ENCODE measurements around the gene IPPK. TPM values are rescaled to one million over a fixed set of nuclear protein-coding genes. Genes with fewer than 3 reads are reported as not detected.

The IPPK gene
- total and polyA plus RNA-seq, 2 donors (not counting 1 experiment from before 2014, with no cell fraction given): 6.8 to 8.7 TPM

DNA sequence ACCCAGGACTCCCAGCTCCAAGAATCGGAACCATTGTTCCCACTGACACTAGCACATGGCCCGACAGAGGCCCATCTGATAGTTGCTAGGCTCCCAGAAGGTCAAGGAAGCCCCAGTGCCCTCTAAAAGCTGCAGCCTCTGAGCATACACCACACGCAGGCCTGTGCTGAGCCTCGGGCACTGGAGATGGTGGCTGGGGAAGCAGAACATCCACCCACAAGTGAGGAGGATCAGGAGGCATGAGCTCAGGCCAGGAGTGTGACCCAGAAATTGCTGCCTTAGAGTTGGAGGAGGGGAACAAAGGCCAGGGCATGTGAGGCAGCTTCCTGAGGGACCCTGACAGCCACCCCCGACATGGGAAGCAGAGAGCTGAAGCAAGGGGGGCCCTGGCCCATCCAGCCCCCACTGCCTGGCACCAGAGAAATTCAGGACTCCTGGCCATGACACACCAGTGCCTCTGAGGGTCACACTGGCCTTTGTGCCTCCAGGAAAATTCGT is 21.4 kb downstream of the IPPK start:
- Histone ChIP-seq H3K4me3 (ENCODE audit: control extremely low read depth in 1 of 5, extremely low read depth in 1 of 5, insufficient read depth in 1 of 5, low read depth in 2 of 5, low read length in 4 of 5) (no peak overlapping the region), H3K79me2 (ENCODE audit: control insufficient read depth, insufficient read depth, low read length) (no peaks in the 10 kb centered on the region), H3K4me1 (ENCODE audit: control insufficient read depth in 2 of 2, insufficient read depth in 2 of 2, low read length in 2 of 2) (no peaks in the 10 kb centered on the region), H4K20me1 (ENCODE audit: control insufficient read depth, insufficient read depth, low read length, poor library complexity, severe bottlenecking) (no peaks in the 10 kb centered on the region), H3K9me3 (ENCODE audit: control extremely low read depth in 1 of 3, control insufficient read depth in 2 of 3, insufficient read depth in 1 of 3, low read length in 2 of 3) (peaks cover 0 to 7% (median 4%) of the 10 kb centered on the region in 3 donors), H3K27me3 (replicated peaks in 1 of 4; ENCODE audit: control extremely low read depth in 1 of 4, control insufficient read depth in 3 of 4, insufficient read depth in 4 of 4, low read length in 3 of 4) (no peaks in the 10 kb centered on the region), H3K36me3 (replicated peaks in 1 of 2; ENCODE audit: control extremely low read depth in 1 of 2, control insufficient read depth in 1 of 2, extremely low read depth in 1 of 2, insufficient read depth in 2 of 2, low read length in 1 of 2) (peaks cover 0 to 73% of the 10 kb centered on the region in 2 experiments), H2AFZ (ENCODE audit: insufficient read depth, low read depth, low read length, poor library complexity, severe bottlenecking) (no peak overlapping the region), H3K4me2 (replicated peaks; ENCODE audit: low read depth, low read length, poor library complexity, severe bottlenecking) (no peak overlapping the region), H3K27ac (ENCODE audit: low read length in 2 of 2) (no peak overlapping the region), H3K9ac (ENCODE audit: low read length) (no peak overlapping the region)
- Mint-ChIP-seq H3K9me3 (ENCODE audit: insufficient read depth) (peaks cover 13% of the 10 kb centered on the region), H3K27ac (no peak overlapping the region), H3K4me1 (no peaks in the 10 kb centered on the region), H3K27me3 (no peaks in the 10 kb centered on the region), H3K4me3 (no peak overlapping the region)
- ATAC-seq (ENCODE audit: low read depth): no peak
- TF ChIP-seq EZH2 (IDR thresholded peaks at IDR 0.05; ENCODE audit: borderline replicate concordance, insufficient read depth, low read depth, low read length, poor library complexity, severe bottlenecking): no peak
- TF ChIP-seq, protein P1, sequence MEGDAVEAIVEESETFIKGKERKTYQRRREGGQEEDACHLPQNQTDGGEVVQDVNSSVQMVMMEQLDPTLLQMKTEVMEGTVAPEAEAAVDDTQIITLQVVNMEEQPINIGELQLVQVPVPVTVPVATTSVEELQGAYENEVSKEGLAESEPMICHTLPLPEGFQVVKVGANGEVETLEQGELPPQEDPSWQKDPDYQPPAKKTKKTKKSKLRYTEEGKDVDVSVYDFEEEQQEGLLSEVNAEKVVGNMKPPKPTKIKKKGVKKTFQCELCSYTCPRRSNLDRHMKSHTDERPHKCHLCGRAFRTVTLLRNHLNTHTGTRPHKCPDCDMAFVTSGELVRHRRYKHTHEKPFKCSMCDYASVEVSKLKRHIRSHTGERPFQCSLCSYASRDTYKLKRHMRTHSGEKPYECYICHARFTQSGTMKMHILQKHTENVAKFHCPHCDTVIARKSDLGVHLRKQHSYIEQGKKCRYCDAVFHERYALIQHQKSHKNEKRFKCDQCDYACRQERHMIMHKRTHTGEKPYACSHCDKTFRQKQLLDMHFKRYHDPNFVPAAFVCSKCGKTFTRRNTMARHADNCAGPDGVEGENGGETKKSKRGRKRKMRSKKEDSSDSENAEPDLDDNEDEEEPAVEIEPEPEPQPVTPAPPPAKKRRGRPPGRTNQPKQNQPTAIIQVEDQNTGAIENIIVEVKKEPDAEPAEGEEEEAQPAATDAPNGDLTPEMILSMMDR (IDR thresholded peaks at IDR 0.05): no peak
- 96% methylated on average over 4 of the region's 6 CpGs for WGBS (ENCODE audit: insufficient coverage)
- intact Hi-C loops (cut with micrococcal nuclease): no loop called here
- DNase-seq: no peak
- ChIA-PET CTCF (no interaction called here), POLR2A (no interaction called here)

DNA sequence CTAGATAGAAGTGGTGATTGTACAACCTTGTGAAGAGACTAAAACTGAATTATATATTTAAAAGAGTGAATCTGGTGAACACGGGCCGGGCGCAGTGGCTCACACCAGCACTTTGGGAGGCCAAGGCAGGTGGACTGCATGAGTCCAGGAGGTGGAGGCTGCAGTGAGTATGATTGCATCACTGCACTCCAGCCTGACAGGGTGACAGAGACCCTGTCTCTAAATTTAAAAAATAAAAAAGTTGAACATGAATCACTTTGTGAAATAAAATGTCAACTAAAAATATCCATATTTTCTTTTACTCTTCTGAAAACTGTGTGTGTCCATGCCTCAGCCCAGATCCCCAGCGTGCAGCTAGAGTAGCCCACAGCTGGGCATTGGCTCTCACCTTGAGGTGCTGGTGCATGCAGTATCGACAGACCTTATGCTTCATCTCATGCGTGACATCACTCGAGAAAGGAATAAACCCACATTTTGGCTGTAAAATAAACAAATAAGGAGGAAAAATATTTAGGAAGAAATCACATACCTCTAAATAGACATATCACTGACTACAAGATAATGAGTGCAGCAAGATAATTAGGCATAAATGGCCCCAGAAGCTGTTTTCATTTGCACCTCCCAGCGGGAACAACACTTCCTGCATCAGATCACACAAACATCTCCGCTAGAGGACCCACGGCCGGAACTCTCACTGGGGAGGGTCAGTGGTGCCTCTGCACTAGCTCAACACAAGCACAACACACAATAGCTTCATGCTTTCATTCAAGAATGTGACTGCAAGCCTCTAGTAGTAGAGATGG is 22.1 kb downstream of the IPPK start:
- no peak overlapping the region for H3K9ac ChIP-seq (ENCODE audit: low read length)
- Mint-ChIP-seq H3K27me3 (no peaks in the 10 kb centered on the region), H3K4me1 (no peaks in the 10 kb centered on the region), H3K9me3 (ENCODE audit: insufficient read depth) (peaks cover 13% of the 10 kb centered on the region), H3K27ac (no peak overlapping the region), H3K4me3 (no peak overlapping the region)
- no peak overlapping the region for H3K27ac ChIP-seq (ENCODE audit: low read length in 2 of 2)
- intact Hi-C loops (cut with micrococcal nuclease): no loop called here
- peaks cover 0 to 7% (median 4%) of the 10 kb centered on the region in 3 donors for H3K9me3 ChIP-seq (ENCODE audit: control extremely low read depth in 1 of 3, control insufficient read depth in 2 of 3, insufficient read depth in 1 of 3, low read length in 2 of 3)
- no peaks in the 10 kb centered on the region for H3K4me1 ChIP-seq (ENCODE audit: control insufficient read depth in 2 of 2, insufficient read depth in 2 of 2, low read length in 2 of 2)
- H3K36me3 ChIP-seq (replicated peaks in 1 of 2; ENCODE audit: control extremely low read depth in 1 of 2, control insufficient read depth in 1 of 2, extremely low read depth in 1 of 2, insufficient read depth in 2 of 2, low read length in 1 of 2): peaks cover 0 to 77% of the 10 kb centered on the region in 2 experiments
- ATAC-seq (ENCODE audit: low read depth) (no peak), DNase-seq (no peak)
- POLR2A ChIA-PET: no interaction called here
- CTCF ChIA-PET: no interaction called here
- H4K20me1 ChIP-seq (ENCODE audit: control insufficient read depth, insufficient read depth, low read length, poor library complexity, severe bottlenecking): no peaks in the 10 kb centered on the region
- no peak overlapping the region for H3K4me2 ChIP-seq (replicated peaks; ENCODE audit: low read depth, low read length, poor library complexity, severe bottlenecking)
- no peaks in the 10 kb centered on the region for H3K79me2 ChIP-seq (ENCODE audit: control insufficient read depth, insufficient read depth, low read length)
- no peaks in the 10 kb centered on the region for H3K27me3 ChIP-seq (replicated peaks in 1 of 4; ENCODE audit: control extremely low read depth in 1 of 4, control insufficient read depth in 3 of 4, insufficient read depth in 4 of 4, low read length in 3 of 4)
- no peak overlapping the region for H2AFZ ChIP-seq (ENCODE audit: insufficient read depth, low read depth, low read length, poor library complexity, severe bottlenecking)
- no peak overlapping the region for H3K4me3 ChIP-seq (ENCODE audit: control extremely low read depth in 1 of 5, extremely low read depth in 1 of 5, insufficient read depth in 1 of 5, low read depth in 2 of 5, low read length in 4 of 5)
- WGBS (ENCODE audit: insufficient coverage): 99% methylated on average over 8 of the region's 11 CpGs
- TF ChIP-seq EZH2 (IDR thresholded peaks at IDR 0.05; ENCODE audit: borderline replicate concordance, insufficient read depth, low read depth, low read length, poor library complexity, severe bottlenecking): no peak
- TF ChIP-seq, protein P1 (IDR thresholded peaks at IDR 0.05): no peak
